T-cell (primary cell): Measurements from ENCODE around the gene GK. TPM values are rescaled to one million over a fixed set of nuclear protein-coding genes. Genes with fewer than 3 reads are reported as not detected.
A peak's percentile ranks its signal among the peaks of the same experiment; 100 is the strongest.

Experiments
- ATAC-seq, 4 experiments: fragments of 200-7000 bp in 3 of 4; fragments of 150-1000 bp in 1 of 4; cut with Tn5 transposase; replicated peaks in 1 of 4; 1 replicate in 3 of 4; 2 replicates in 1 of 4; pipeline ENCODE4 v1.10.0; 2021; ENCODE audit warnings: moderate library complexity in 3 of 4, mild to moderate bottlenecking in 2 of 4, moderate number of reproducible peaks in 1 of 4
- CTCF ChIA-PET, 2 donors: fragments of 300-600 bp; sonication (Branson Sonifier 250); formaldehyde crosslinking; loops; one replicate each; lab custom pipeline; 2022; ENCODE audit warnings: antibody characterized with exemption in 2 of 2; lab: Charles Lee
- POLR2A ChIA-PET, 2 donors: fragments of 300-600 bp; sonication (Branson Sonifier 250); formaldehyde crosslinking; loops; one replicate each; lab custom pipeline; 2022; ENCODE audit warnings: antibody characterized with exemption in 2 of 2; lab: Charles Lee
- DNase-seq, 35 experiments: peaks; one replicate each; pipeline versions ENCODE4 v3.0.0 to v3.0.0-alpha.2; 2013 to 2023
- H3K27ac ChIP-seq: one replicate; pipeline ENCODE4 v1.5.1; 2013; ENCODE audit warnings: low read length
- H3K27me3 ChIP-seq, 2 experiments: replicated peaks in 1 of 2; 1 replicate in 1 of 2; 2 replicates in 1 of 2; pipeline versions ENCODE4 v1.6.1 to v1.7.0; 2013; ENCODE audit warnings: low read length in 1 of 2, mixed read lengths in 1 of 2; ENCODE audit not compliant: control insufficient read depth in 2 of 2, insufficient read depth in 2 of 2; ENCODE audit errors: extremely low read depth in 1 of 2
- H3K36me3 ChIP-seq, 2 donors: 1 replicate in 1 of 2; 2 replicates in 1 of 2; pipeline versions ENCODE4 v1.6.1 to v1.7.0; 2013; ENCODE audit warnings: low read length in 1 of 2; ENCODE audit not compliant: control insufficient read depth in 2 of 2, insufficient read depth in 1 of 2; ENCODE audit errors: extremely low read depth in 1 of 2
- H3K4me1 ChIP-seq, 2 experiments: 1 replicate in 1 of 2; 2 replicates in 1 of 2; pipeline versions ENCODE4 v1.6.1 to v1.7.0; 2013; ENCODE audit warnings: low read length in 2 of 2, mixed read lengths in 1 of 2; ENCODE audit not compliant: insufficient read depth in 2 of 2, control insufficient read depth in 1 of 2; ENCODE audit errors: extremely low read depth in 1 of 2
- H3K4me3 ChIP-seq, 2 donors: 1 replicate in 1 of 2; 2 replicates in 1 of 2; pipeline versions ENCODE4 v1.5.1 to v1.7.0; 2013; ENCODE audit warnings: mild to moderate bottlenecking in 2 of 2, low read length in 1 of 2, moderate library complexity in 1 of 2; ENCODE audit not compliant: control insufficient read depth in 1 of 2; ENCODE audit errors: extremely low read depth in 1 of 2
- H3K9me3 ChIP-seq: 2 replicates; pipeline ENCODE4 v1.7.0; 2013
- H3K27ac Mint-ChIP-seq, 2 donors: one replicate each; pipeline ENCODE4 v1.8.0; 2020 to 2021; ENCODE audit warnings: mild to moderate bottlenecking in 2 of 2, mixed read lengths in 2 of 2
- H3K27me3 Mint-ChIP-seq, 2 donors: one replicate each; pipeline ENCODE4 v1.8.0; 2021 to 2022; ENCODE audit warnings: mixed read lengths in 2 of 2
- H3K36me3 Mint-ChIP-seq: one replicate; pipeline ENCODE4 v1.8.0; 2021; ENCODE audit warnings: mixed read lengths
- H3K4me1 Mint-ChIP-seq, 3 donors: one replicate each; pipeline ENCODE4 v1.8.0; 2020 to 2022; ENCODE audit warnings: mixed read lengths in 3 of 3, mild to moderate bottlenecking in 1 of 3
- H3K4me3 Mint-ChIP-seq, 3 donors: one replicate each; pipeline ENCODE4 v1.8.0; 2020 to 2022; ENCODE audit warnings: mild to moderate bottlenecking in 3 of 3, mixed read lengths in 3 of 3, moderate library complexity in 3 of 3
- H3K9me3 Mint-ChIP-seq, 3 donors: one replicate each; pipeline ENCODE4 v1.8.0; 2020 to 2022; ENCODE audit warnings: mixed read lengths in 3 of 3
- WGBS: methylation state at CpG from one replicate; pipeline ENCODE4 v1.1.5; 2013; ENCODE audit warnings: missing lambda C conversion rate; ENCODE audit not compliant: insufficient coverage; 5-methylcytosine and 5-hydroxymethylcytosine counted together
- total RNA-seq, 35 experiments: library from RNA in 6 of 35; stranded (reverse) in 6 of 35; fragments of 120-200 nt in 1 of 35; gene quantifications; one replicate each; pipeline versions ENCODE4 v1.2.1 to v1.2.4 and lab custom pipeline; 2013 to 2026

Gene GK
- total RNA-seq, 5 donors from 2014 or later (not counting 1 experiment from before 2014, with no cell fraction given), result 3.1 to 6.8 (median 5.3) TPM

GRCh38 chrX:30734782-30735181, 81.6 kb downstream of the GK start:
- Mint-ChIP-seq H3K9me3 (no peaks in the 10 kb centered on the region), H3K36me3 (peaks cover 3% of the 10 kb centered on the region), H3K4me1 (peaks cover 0 to 2% (median 0%) of the 10 kb centered on the region in 3 donors), H3K27me3 (no peaks in the 10 kb centered on the region), H3K4me3 (no peak overlapping the region), H3K27ac (no peak overlapping the region)
- CTCF ChIA-PET, result interaction anchor here (0.6 to 1.7 kb wide), 3 partner anchors 9 to 924 kb away, joined by 3 to 7 read pairs (median 3); no protein-coding TSS in a partner anchor
- Histone ChIP-seq H3K4me1 (no peaks in the 10 kb centered on the region), H3K4me3 (no peak overlapping the region), H3K9me3 (no peaks in the 10 kb centered on the region), H3K36me3 (no peaks in the 10 kb centered on the region), H3K27me3 (no peaks in the 10 kb centered on the region), H3K27ac (no peak overlapping the region)
- DNase-seq, result no peak
- POLR2A ChIA-PET, result no interaction called here
- WGBS, result no CpG with 5 or more reads among the region's 3 CpGs
- no peak for ATAC-seq

- WGBS, result no CpG with 5 or more reads among the region's 6 CpGs
- no peak overlapping the region for H3K4me3 Mint-ChIP-seq
- H3K27me3 Mint-ChIP-seq, result no peaks in the 10 kb centered on the region
- Histone ChIP-seq H3K4me3 (no peak overlapping the region), H3K36me3 (no peaks in the 10 kb centered on the region), H3K9me3 (no peaks in the 10 kb centered on the region), H3K27me3 (no peaks in the 10 kb centered on the region), H3K4me1 (no peaks in the 10 kb centered on the region), H3K27ac (no peak overlapping the region)
- peak; percentile 20 to 74 (median 54) for DNase-seq
- H3K36me3 Mint-ChIP-seq, result peaks cover 2% of the 10 kb centered on the region
- ChIA-PET POLR2A (no interaction called here), CTCF (interaction anchor here (0.6 to 1.7 kb wide), 8 partner anchors 8 to 1255 kb away, joined by 3 to 5 read pairs (median 3); no protein-coding TSS in a partner anchor)
- peak; percentile 68 to 91 (median 74) for ATAC-seq
- peaks cover 0 to 2% (median 0%) of the 10 kb centered on the region in 3 donors for H3K4me1 Mint-ChIP-seq
- no peaks in the 10 kb centered on the region for H3K9me3 Mint-ChIP-seq
- H3K27ac Mint-ChIP-seq, result no peak overlapping the region
Observed at GRCh38 chrX:30735839-30736238, 82.6 kb downstream of the GK start.

GRCh38 chrX:30741545-30741944, 88.3 kb downstream of the GK start:
- Histone ChIP-seq H3K9me3 (no peaks in the 10 kb centered on the region), H3K36me3 (no peaks in the 10 kb centered on the region), H3K4me3 (no peak overlapping the region), H3K4me1 (no peaks in the 10 kb centered on the region), H3K27me3 (no peaks in the 10 kb centered on the region), H3K27ac (no peak overlapping the region)
- Mint-ChIP-seq H3K4me3 (no peak overlapping the region), H3K4me1 (no peaks in the 10 kb centered on the region), H3K27ac (no peak overlapping the region), H3K9me3 (no peaks in the 10 kb centered on the region), H3K27me3 (no peaks in the 10 kb centered on the region), H3K36me3 (no peaks in the 10 kb centered on the region)
- WGBS, result 0% methylated on average over 1 of the region's 3 CpGs
- ChIA-PET POLR2A (interaction anchor here in 1 of 2 donors (0.6 kb wide), 1 partner anchor 690 kb away, joined by 4 read pairs; no protein-coding TSS in a partner anchor), CTCF (no interaction called here)
- ATAC-seq (no peak), DNase-seq (no peak)

GRCh38 chrX:30748342-30748960, 95.2 kb downstream of the GK start:
- no peak for DNase-seq
- H3K27me3 Mint-ChIP-seq, result peaks cover 0 to 4% of the 10 kb centered on the region in 2 donors
- no peak overlapping the region for H3K27ac ChIP-seq
- ChIA-PET CTCF (no interaction called here), POLR2A (no interaction called here)
- H3K4me1 Mint-ChIP-seq, result no peaks in the 10 kb centered on the region
- no peak overlapping the region for H3K4me3 ChIP-seq
- H3K27ac Mint-ChIP-seq, result no peak overlapping the region
- WGBS, result 92% methylated on average over 2 of the region's 11 CpGs
- H3K9me3 ChIP-seq, result no peaks in the 10 kb centered on the region
- no peaks in the 10 kb centered on the region for H3K9me3 Mint-ChIP-seq
- no peaks in the 10 kb centered on the region for H3K4me1 ChIP-seq
- no peak overlapping the region for H3K4me3 Mint-ChIP-seq
- H3K27me3 ChIP-seq, result no peaks in the 10 kb centered on the region
- H3K36me3 ChIP-seq, result no peaks in the 10 kb centered on the region
- no peaks in the 10 kb centered on the region for H3K36me3 Mint-ChIP-seq
- ATAC-seq, result no peak

GRCh38 chrX:30751497-30751896, 98.3 kb downstream of the GK start:
- H3K27ac Mint-ChIP-seq, result no peak overlapping the region
- no peaks in the 10 kb centered on the region for H3K27me3 ChIP-seq
- H3K9me3 Mint-ChIP-seq, result no peaks in the 10 kb centered on the region
- no peak overlapping the region for H3K4me3 ChIP-seq
- POLR2A ChIA-PET, result no interaction called here
- no peak overlapping the region for H3K4me3 Mint-ChIP-seq
- no peaks in the 10 kb centered on the region for H3K4me1 Mint-ChIP-seq
- H3K27me3 Mint-ChIP-seq, result peaks cover 0 to 4% of the 10 kb centered on the region in 2 donors
- ATAC-seq (no peak), DNase-seq (no peak)
- no peak overlapping the region for H3K27ac ChIP-seq
- WGBS, result no CpG with 5 or more reads among the region's 3 CpGs
- no peaks in the 10 kb centered on the region for H3K36me3 Mint-ChIP-seq
- H3K36me3 ChIP-seq, result no peaks in the 10 kb centered on the region
- CTCF ChIA-PET, result no interaction called here
- no peaks in the 10 kb centered on the region for H3K9me3 ChIP-seq
- H3K4me1 ChIP-seq, result no peaks in the 10 kb centered on the region

- DNase-seq (no peak), ATAC-seq (no peak)
- WGBS, result no CpG with 5 or more reads among the region's 3 CpGs
- Histone ChIP-seq H3K36me3 (no peaks in the 10 kb centered on the region), H3K27ac (no peak overlapping the region), H3K9me3 (no peaks in the 10 kb centered on the region), H3K27me3 (no peaks in the 10 kb centered on the region), H3K4me3 (no peak overlapping the region), H3K4me1 (no peaks in the 10 kb centered on the region)
- CTCF ChIA-PET, result no interaction called here
- Mint-ChIP-seq H3K27me3 (no peaks in the 10 kb centered on the region), H3K9me3 (no peaks in the 10 kb centered on the region), H3K4me1 (no peaks in the 10 kb centered on the region), H3K36me3 (no peaks in the 10 kb centered on the region), H3K27ac (no peak overlapping the region), H3K4me3 (no peak overlapping the region)
- POLR2A ChIA-PET, result no interaction called here
Observed at GRCh38 chrX:30762755-30763154, 109.5 kb downstream of the GK start.
